DOHH2 (cell line): ENCODE results near the gene CPT1B.

Experiments used
- H3F3A ChIP-seq: fragments of 200-600 bp; sonication (generic), shearing (Covaris generic); 2 replicates; pipeline ENCODE4 v1.6.0; 2016; ENCODE audit warnings: antibody characterized with exemption, mild to moderate bottlenecking; ENCODE audit not compliant: control insufficient read depth, insufficient read depth
- H3K27ac ChIP-seq: fragments of 200-600 bp; sonication (generic); 2 replicates; pipeline ENCODE4 v1.5.1; 2014; ENCODE audit warnings: low read depth, mild to moderate bottlenecking, low read length, moderate library complexity
- H3K27me3 ChIP-seq: fragments of 200-600 bp; sonication (generic); 2 replicates; pipeline ENCODE4 v1.6.1; 2014; ENCODE audit warnings: mild to moderate bottlenecking, low read length, mixed read lengths; ENCODE audit not compliant: control insufficient read depth
- H3K36me3 ChIP-seq: fragments of 200-600 bp; sonication (generic); 2 replicates; pipeline ENCODE4 v1.6.1; 2014; ENCODE audit warnings: mild to moderate bottlenecking, low read length, moderate library complexity, mixed read lengths; ENCODE audit not compliant: control insufficient read depth
- H3K4me1 ChIP-seq: fragments of 200-600 bp; sonication (generic); 2 replicates; pipeline ENCODE4 v1.6.1; 2014; ENCODE audit warnings: mild to moderate bottlenecking, low read length, mixed read lengths; ENCODE audit not compliant: control insufficient read depth
- H3K4me2 ChIP-seq: fragments of 200-600 bp; sonication (generic); 2 replicates; pipeline ENCODE4 v1.6.0; 2014; ENCODE audit warnings: mild to moderate bottlenecking, low read length, moderate library complexity
- H3K4me3 ChIP-seq: fragments of 200-600 bp; sonication (generic); 2 replicates; pipeline ENCODE4 v1.5.1; 2014; ENCODE audit warnings: mild to moderate bottlenecking, low read length, mixed read lengths
- H3K79me2 ChIP-seq: fragments of 200-600 bp; sonication (generic); 2 replicates; pipeline ENCODE4 v1.6.1; 2014; ENCODE audit warnings: mild to moderate bottlenecking, low read length, mixed read lengths; ENCODE audit not compliant: control insufficient read depth
- H3K9me2 ChIP-seq: fragments of 200-600 bp; sonication (generic); replicated peaks from 2 replicates; pipeline ENCODE4 v1.6.1; 2014; ENCODE audit warnings: mild to moderate bottlenecking, low read length, mixed read lengths; ENCODE audit not compliant: control insufficient read depth
- H3K9me3 ChIP-seq: fragments of 200-600 bp; sonication (generic); 2 replicates; pipeline ENCODE4 v1.6.1; 2014; ENCODE audit warnings: antibody characterized with exemption, low read length, mixed read lengths; ENCODE audit not compliant: control insufficient read depth, insufficient read depth
- H4K20me1 ChIP-seq: fragments of 200-600 bp; sonication (generic); 2 replicates; pipeline ENCODE4 v1.6.0; 2014; ENCODE audit warnings: low read depth, mild to moderate bottlenecking, antibody characterized with exemption, low read length, moderate library complexity; ENCODE audit not compliant: control insufficient read depth, insufficient read depth
- CTCF ChIP-seq: fragments of 200-600 bp; sonication (generic); IDR thresholded peaks from one replicate; pipeline ENCODE4 v1.5.1; 2014; ENCODE audit warnings: antibody characterized with exemption, mild to moderate bottlenecking, low read depth, low read length; ENCODE audit not compliant: poor library complexity, severe bottlenecking
- EZH2phosphoT487 ChIP-seq: fragments of 200-600 bp; sonication (generic); IDR thresholded peaks from 2 replicates; pipeline ENCODE4 v1.6.1; 2017; ENCODE audit warnings: borderline replicate concordance, mild to moderate bottlenecking, antibody characterized with exemption, low read length, moderate library complexity, mixed read lengths

CPT1B gene

GRCh38 chr22:50526834-50527801 is 51.1 kb downstream of the CPT1B start:
- Histone ChIP-seq H3K36me3 (peaks cover 34% of the 10 kb centered on the region), H3K79me2 (peaks cover 50% of the 10 kb centered on the region), H3K4me1 (peaks cover 36% of the 10 kb centered on the region), H3F3A (peaks cover 21% of the 10 kb centered on the region), H4K20me1 (no peaks in the 10 kb centered on the region), H3K4me3 (peak overlapping the region; percentile 93), H3K27me3 (no peaks in the 10 kb centered on the region), H3K4me2 (peak overlapping the region; percentile 97), H3K9me3 (no peaks in the 10 kb centered on the region), H3K27ac (peak overlapping the region; percentile 83), H3K9me2 (no peaks in the 10 kb centered on the region)
- TF ChIP-seq CTCF (no peak), EZH2phosphoT487 (no peak)

- no peaks in the 10 kb centered on the region for H3K9me3 ChIP-seq
- H3K27me3 ChIP-seq, result no peaks in the 10 kb centered on the region
- no peaks in the 10 kb centered on the region for H4K20me1 ChIP-seq
- peaks cover 33% of the 10 kb centered on the region for H3K4me1 ChIP-seq
- peak overlapping the region; percentile 93 for H3K4me3 ChIP-seq
- H3F3A ChIP-seq, result peaks cover 21% of the 10 kb centered on the region
- peak overlapping the region; percentile 97 for H3K4me2 ChIP-seq
- H3K79me2 ChIP-seq, result peaks cover 49% of the 10 kb centered on the region
- TF ChIP-seq CTCF (peak; percentile 88), EZH2phosphoT487 (no peak)
- H3K9me2 ChIP-seq, result no peaks in the 10 kb centered on the region
- H3K27ac ChIP-seq, result peak overlapping the region; percentile 83
- peaks cover 42% of the 10 kb centered on the region for H3K36me3 ChIP-seq
These were observed 52.0 kb downstream of the CPT1B start for GRCh38 chr22:50526108-50526833.

GRCh38 chr22:50525858-50526107 is 52.4 kb downstream of the CPT1B start:
- H3K4me3 ChIP-seq, result peak overlapping the region; percentile 93
- no peaks in the 10 kb centered on the region for H4K20me1 ChIP-seq
- H3K27me3 ChIP-seq, result no peaks in the 10 kb centered on the region
- H3F3A ChIP-seq, result peaks cover 21% of the 10 kb centered on the region
- H3K36me3 ChIP-seq, result peaks cover 45% of the 10 kb centered on the region
- TF ChIP-seq CTCF, result no peak
- TF ChIP-seq EZH2phosphoT487, result no peak
- peak overlapping the region; percentile 83 for H3K27ac ChIP-seq
- H3K4me1 ChIP-seq, result peaks cover 33% of the 10 kb centered on the region
- H3K4me2 ChIP-seq, result peak overlapping the region; percentile 97
- no peaks in the 10 kb centered on the region for H3K9me3 ChIP-seq
- H3K79me2 ChIP-seq, result peaks cover 51% of the 10 kb centered on the region
- no peaks in the 10 kb centered on the region for H3K9me2 ChIP-seq
